ENCODE data around the gene NPC1L1.
A peak's percentile ranks its signal among the peaks of the same experiment; 100 is the strongest.

Gene NPC1L1

DNA sequence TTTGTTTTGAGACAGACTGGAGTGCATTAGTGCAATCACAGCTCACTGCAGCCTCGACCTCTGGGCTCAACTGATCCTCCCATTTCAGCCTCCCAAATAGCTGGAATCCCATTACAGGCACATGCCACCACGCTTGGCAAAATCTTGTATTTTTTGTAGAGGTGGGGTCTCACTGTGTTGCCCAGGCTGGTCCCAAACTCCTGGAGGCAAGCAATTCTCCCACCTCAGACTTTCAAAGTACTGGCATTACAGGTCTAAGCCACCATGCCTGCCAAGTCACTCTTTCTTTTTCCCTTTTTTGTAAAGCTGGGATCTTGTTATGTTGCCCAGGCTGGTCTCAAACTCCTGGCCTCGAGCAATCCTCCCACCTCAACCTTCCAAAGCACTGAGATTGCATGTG lies 8.3 kb upstream of the NPC1L1 start:
- H3K9me3 Mint-ChIP-seq: no peaks in the 10 kb centered on the region
- no peak for ATAC-seq
- no peak for DNase-seq
- peaks cover 4% of the 10 kb centered on the region for H3K27me3 Mint-ChIP-seq
- H3K4me3 Mint-ChIP-seq: no peak overlapping the region
- H3K27ac Mint-ChIP-seq: no peak overlapping the region
- H3K4me1 Mint-ChIP-seq: peaks cover 3% of the 10 kb centered on the region
- no peaks in the 10 kb centered on the region for H3K36me3 Mint-ChIP-seq (ENCODE audit: low read depth)

DNA sequence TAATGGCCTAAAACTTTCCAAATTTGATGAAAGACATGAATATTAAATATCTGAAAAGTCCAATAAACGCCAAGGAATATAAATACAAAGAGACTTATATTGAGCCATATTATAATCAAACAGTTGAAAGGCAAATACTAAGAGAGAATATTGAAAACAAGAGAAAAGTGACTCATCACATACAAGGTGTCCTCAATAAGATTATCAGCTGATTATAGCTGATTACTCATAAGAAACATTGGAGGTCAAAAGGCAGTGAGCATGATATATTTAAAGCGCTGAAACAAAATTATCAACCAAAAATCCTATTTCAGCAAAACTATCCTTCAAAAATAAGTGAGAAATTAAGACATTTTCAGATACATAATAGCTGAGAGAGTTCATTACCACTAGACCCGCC lies 7.8 kb upstream of the NPC1L1 start:
- Mint-ChIP-seq H3K36me3 (ENCODE audit: low read depth) (no peaks in the 10 kb centered on the region), H3K9me3 (no peaks in the 10 kb centered on the region), H3K4me3 (no peak overlapping the region), H3K27ac (no peak overlapping the region), H3K4me1 (peaks cover 3% of the 10 kb centered on the region), H3K27me3 (peaks cover 4% of the 10 kb centered on the region)
- ATAC-seq (no peak), DNase-seq (no peak)

DNA sequence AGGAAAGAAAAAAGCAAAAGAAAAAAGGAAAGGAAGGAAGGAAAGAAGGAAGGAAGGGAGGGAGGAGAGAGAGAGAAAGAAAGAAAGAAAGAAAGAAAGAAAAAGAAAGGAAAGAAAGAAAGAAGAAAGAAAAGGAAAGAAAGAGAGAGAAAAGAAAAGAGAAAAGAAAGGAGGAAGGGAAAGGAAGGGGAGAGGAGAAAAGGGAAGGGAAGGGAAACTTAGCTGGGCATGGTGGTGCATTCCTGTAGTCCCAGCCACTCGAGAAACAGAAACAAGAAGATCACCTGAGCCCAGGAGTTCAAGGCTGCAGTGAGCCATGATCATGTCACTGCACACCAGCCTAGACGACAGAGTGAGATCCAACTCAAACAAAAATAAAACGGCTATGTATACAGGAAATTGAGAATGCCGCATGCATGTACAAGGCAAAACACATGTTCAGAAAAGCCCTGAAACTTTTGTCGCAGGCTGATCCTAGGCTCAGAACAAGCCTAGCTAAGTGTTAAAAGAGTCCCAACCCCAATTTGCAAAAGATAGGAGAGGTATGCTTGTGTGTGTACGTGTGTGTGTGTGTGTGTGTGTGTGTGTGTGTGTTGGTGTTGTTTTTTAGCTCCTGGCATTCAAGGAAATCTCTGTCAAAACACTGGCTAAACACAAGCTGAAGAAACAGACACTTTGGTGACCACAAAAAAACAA lies 6.6 kb upstream of the NPC1L1 start:
- ATAC-seq (no peak), DNase-seq (no peak)
- Mint-ChIP-seq H3K27me3 (peaks cover 6% of the 10 kb centered on the region), H3K27ac (no peak overlapping the region), H3K9me3 (no peaks in the 10 kb centered on the region), H3K4me3 (no peak overlapping the region), H3K36me3 (ENCODE audit: low read depth) (no peaks in the 10 kb centered on the region), H3K4me1 (peaks cover 3% of the 10 kb centered on the region)

DNA sequence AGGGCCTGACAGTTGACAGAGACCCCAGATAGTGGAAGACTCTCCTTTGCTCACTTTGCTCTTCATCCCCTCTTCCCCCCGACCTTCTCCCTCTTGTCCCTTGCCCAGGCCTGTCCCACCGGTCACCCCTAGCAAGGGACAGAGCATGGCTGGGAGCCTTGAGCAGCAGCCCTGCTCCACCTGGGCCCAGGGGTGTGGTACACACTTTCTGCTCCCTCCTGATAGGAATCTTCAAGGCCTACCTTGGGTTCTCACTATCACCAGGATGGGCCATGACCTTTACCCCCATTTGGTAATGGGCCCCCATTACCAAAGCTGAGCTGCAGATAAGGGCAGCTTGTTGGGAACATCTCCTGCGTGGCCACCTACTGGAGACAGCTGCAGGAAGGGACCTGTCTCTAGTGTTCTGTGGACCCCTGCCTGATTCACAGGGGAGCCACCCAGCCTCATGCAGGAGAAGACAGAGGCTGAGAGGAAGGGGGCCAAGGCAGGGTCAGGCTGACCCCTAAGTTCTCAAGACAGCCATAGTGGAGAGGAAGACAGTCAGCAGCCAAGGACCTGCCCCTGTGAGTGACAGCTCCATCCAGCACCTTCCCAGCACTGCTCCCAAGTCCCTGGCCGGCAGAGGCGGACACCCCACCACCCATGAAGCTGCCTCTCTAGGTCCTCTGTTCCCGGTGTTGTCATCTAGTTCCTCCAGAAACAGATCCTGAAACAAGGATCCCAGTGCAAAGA lies 913 bp upstream of the NPC1L1 start:
- Mint-ChIP-seq H3K27me3 (peaks cover 3% of the 10 kb centered on the region), H3K4me3 (no peak overlapping the region), H3K4me1 (no peaks in the 10 kb centered on the region), H3K27ac (no peak overlapping the region), H3K36me3 (ENCODE audit: low read depth) (no peaks in the 10 kb centered on the region), H3K9me3 (no peaks in the 10 kb centered on the region)
- ATAC-seq (no peak), DNase-seq (no peak)

DNA sequence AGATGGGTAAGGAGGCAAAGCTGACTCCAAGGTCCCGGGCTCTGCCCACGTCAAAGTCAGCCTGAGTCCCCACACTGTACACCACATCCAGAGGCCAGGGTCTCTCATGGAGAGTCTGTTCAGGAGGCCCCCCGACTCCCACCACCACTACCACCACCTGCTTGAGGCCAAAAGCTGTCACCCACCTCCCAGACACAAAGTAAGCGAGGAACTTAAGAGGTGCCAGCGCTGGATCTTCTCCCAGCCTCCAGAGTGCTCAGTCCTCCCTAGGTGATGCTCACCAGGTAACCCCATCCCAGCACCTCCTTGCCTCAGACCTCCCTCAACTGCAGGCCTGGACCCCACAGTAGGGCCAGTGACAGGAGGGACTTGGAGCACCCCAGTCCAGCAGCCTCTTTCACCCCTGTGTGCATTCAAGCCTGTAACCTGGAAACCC lies 520 bp downstream of the NPC1L1 start:
- Mint-ChIP-seq H3K4me3 (no peak overlapping the region), H3K36me3 (ENCODE audit: low read depth) (no peaks in the 10 kb centered on the region), H3K9me3 (no peaks in the 10 kb centered on the region), H3K4me1 (no peaks in the 10 kb centered on the region), H3K27ac (no peak overlapping the region), H3K27me3 (peaks cover 3% of the 10 kb centered on the region)
- ATAC-seq: no peak
- no peak for DNase-seq

GRCh38 chr7:44539669-44540506 lies 1.2 kb downstream of the NPC1L1 start:
- Mint-ChIP-seq H3K27me3 (peaks cover 3% of the 10 kb centered on the region), H3K4me1 (no peaks in the 10 kb centered on the region), H3K9me3 (no peaks in the 10 kb centered on the region), H3K4me3 (no peak overlapping the region), H3K36me3 (ENCODE audit: low read depth) (no peaks in the 10 kb centered on the region), H3K27ac (no peak overlapping the region)
- ATAC-seq (no peak), DNase-seq (no peak)

DNA sequence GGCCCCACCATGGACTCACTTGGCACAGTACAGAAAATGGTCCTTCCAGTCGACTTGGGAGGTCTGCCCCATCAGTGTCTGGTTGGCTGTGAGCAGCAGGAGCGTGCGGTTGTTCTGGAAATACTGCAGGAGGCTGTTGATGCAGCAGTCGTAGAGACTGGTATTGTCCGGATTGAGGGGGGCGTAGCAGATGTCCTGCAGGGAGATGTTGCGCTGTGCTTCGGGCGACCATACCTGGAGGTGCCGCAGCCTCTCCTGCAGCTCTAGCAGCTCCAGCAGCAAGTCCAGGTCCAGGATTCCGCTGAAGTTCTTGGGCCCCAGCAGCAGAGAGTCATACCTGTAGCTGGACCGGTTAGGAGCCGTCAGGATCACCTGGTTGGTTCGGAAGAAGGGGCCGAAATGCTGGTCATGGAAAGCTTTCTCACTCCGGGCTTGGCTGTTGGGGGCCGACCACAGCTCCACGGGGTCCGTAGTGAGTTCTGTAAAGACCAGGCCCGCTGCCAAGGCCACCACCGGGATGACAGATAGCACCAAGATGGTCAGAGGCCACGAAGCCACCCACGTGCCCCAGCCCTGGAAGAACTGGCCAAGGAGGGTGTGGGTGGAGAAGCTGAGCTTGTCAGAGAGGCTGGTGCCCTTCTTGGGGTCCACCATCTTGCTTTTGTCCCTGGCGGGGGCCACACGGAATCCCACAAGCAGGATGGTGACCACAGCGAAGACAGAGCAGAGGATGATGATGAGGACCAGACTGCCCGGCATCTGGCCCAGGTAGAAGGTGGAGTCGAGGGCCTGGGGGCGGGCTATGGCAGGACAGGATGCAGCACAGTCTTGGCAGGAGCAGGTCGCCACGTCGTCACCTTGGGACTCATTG lies 2.1 kb downstream of the NPC1L1 start:
- H3K4me3 Mint-ChIP-seq: no peak overlapping the region
- H3K9me3 Mint-ChIP-seq: no peaks in the 10 kb centered on the region
- no peaks in the 10 kb centered on the region for H3K36me3 Mint-ChIP-seq (ENCODE audit: low read depth)
- no peak for DNase-seq
- no peak overlapping the region for H3K27ac Mint-ChIP-seq
- no peak for ATAC-seq
- no peaks in the 10 kb centered on the region for H3K4me1 Mint-ChIP-seq
- peaks cover 3% of the 10 kb centered on the region for H3K27me3 Mint-ChIP-seq

GRCh38 chr7:44538093-44538797 lies 2.9 kb downstream of the NPC1L1 start:
- DNase-seq (no peak), ATAC-seq (no peak)
- Mint-ChIP-seq H3K27ac (no peak overlapping the region), H3K9me3 (no peaks in the 10 kb centered on the region), H3K27me3 (no peaks in the 10 kb centered on the region), H3K36me3 (ENCODE audit: low read depth) (no peaks in the 10 kb centered on the region), H3K4me3 (no peak overlapping the region), H3K4me1 (no peaks in the 10 kb centered on the region)

- H3K36me3 Mint-ChIP-seq (ENCODE audit: low read depth): no peaks in the 10 kb centered on the region
- DNase-seq (no peak), ATAC-seq (no peak)
- H3K27ac Mint-ChIP-seq: no peak overlapping the region
- H3K4me3 Mint-ChIP-seq: no peak overlapping the region
- H3K9me3 Mint-ChIP-seq: no peaks in the 10 kb centered on the region
- H3K27me3 Mint-ChIP-seq: no peaks in the 10 kb centered on the region
- H3K4me1 Mint-ChIP-seq: no peaks in the 10 kb centered on the region
These were observed 3.7 kb downstream of the NPC1L1 start for GRCh38 chr7:44537442-44537841.

DNA sequence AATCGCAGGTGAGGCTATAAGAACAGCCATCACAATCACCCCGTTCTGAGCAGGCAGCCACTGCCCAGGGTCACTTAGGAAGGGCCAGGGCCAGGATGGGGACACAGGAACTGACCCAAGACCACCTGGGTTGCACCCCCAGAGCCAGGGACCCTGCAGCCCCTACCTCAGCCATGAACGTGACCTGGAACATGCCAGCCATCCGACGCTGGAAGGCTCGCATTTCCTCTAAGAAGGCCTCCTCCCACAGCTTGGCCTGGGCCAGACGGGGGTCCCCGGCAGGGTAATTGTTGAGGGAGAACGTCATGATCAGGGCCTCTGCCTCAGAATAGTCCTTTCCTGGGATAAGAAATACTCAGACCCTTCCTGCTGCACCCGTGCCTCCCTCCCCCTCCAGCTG lies 5.0 kb downstream of the NPC1L1 start:
- Mint-ChIP-seq H3K27me3 (no peaks in the 10 kb centered on the region), H3K4me3 (no peak overlapping the region), H3K9me3 (no peaks in the 10 kb centered on the region), H3K36me3 (ENCODE audit: low read depth) (no peaks in the 10 kb centered on the region), H3K4me1 (no peaks in the 10 kb centered on the region), H3K27ac (no peak overlapping the region)
- ATAC-seq: no peak
- DNase-seq: no peak

GRCh38 chr7:44535348-44536064 lies 5.6 kb downstream of the NPC1L1 start:
- ATAC-seq (no peak), DNase-seq (no peak)
- no peak overlapping the region for H3K27ac Mint-ChIP-seq
- H3K27me3 Mint-ChIP-seq: no peaks in the 10 kb centered on the region
- H3K4me1 Mint-ChIP-seq: no peaks in the 10 kb centered on the region
- no peaks in the 10 kb centered on the region for H3K36me3 Mint-ChIP-seq (ENCODE audit: low read depth)
- H3K4me3 Mint-ChIP-seq: no peak overlapping the region
- H3K9me3 Mint-ChIP-seq: no peaks in the 10 kb centered on the region

DNA sequence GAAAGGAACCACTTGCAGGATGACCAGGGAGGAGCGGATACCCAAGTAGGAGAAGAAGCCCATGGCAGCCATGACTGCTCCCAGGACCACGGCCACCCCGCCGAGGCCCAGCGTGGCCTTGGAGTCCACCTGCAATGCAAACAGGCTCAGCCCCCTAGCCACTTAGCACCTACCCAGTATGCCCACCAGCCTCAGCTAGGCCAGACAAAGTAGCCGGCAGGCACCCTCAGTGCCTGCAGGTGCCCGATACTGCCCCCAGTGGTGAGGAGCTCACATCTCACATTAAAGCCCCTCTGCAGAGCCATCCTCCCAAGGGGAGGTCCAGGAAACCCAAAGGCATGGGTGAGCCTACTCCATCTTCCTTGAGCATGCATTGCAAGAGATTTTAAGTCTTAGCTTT lies 6.6 kb downstream of the NPC1L1 start:
- peak; percentile 65 for DNase-seq
- Mint-ChIP-seq H3K27ac (no peak overlapping the region), H3K27me3 (no peaks in the 10 kb centered on the region), H3K9me3 (no peaks in the 10 kb centered on the region), H3K4me3 (no peak overlapping the region), H3K36me3 (ENCODE audit: low read depth) (no peaks in the 10 kb centered on the region), H3K4me1 (no peaks in the 10 kb centered on the region)
- ATAC-seq: peak; percentile 72

- H3K4me1 Mint-ChIP-seq: no peaks in the 10 kb centered on the region
- H3K27ac Mint-ChIP-seq: no peak overlapping the region
- no peaks in the 10 kb centered on the region for H3K9me3 Mint-ChIP-seq
- H3K36me3 Mint-ChIP-seq (ENCODE audit: low read depth): no peaks in the 10 kb centered on the region
- no peak overlapping the region for H3K4me3 Mint-ChIP-seq
- DNase-seq (no peak), ATAC-seq (no peak)
- no peaks in the 10 kb centered on the region for H3K27me3 Mint-ChIP-seq
These were observed 7.0 kb downstream of the NPC1L1 start for GRCh38 chr7:44534087-44534486.

All from activated naive CD8-positive, alpha-beta T cell treated with anti-CD3 and anti-CD28 coated beads, Interleukin-2, amount 50 U/mL, for 24 hours (primary cell).